Central memory CD8-positive, alpha-beta T cell (primary cell): Measurements from ENCODE around the gene GNAI3.
A peak's percentile ranks its signal among the peaks of the same experiment; 100 is the strongest.

ENCODE experiments used
- ATAC-seq: fragments of 150-1000 bp; cut with Tn5 transposase; replicated peaks from 2 replicates; pipeline ENCODE4 v1.10.0; 2022; ENCODE audit warnings: mild to moderate bottlenecking, moderate FRiP score, moderate number of reproducible peaks; ENCODE audit not compliant: poor library complexity, severe bottlenecking; ENCODE audit errors: extremely low read depth
- DNase-seq, 2 donors: peaks; one replicate each; pipeline ENCODE4 v3.0.0; 2021; ENCODE audit warnings: low spot score in 2 of 2
- H3K27ac Mint-ChIP-seq: one replicate; pipeline ENCODE4 v1.8.0; 2022; ENCODE audit warnings: low read depth, mild to moderate bottlenecking, moderate library complexity, mixed read lengths
- H3K27me3 Mint-ChIP-seq: one replicate; pipeline ENCODE4 v1.8.0; 2022; ENCODE audit warnings: mixed read lengths
- H3K36me3 Mint-ChIP-seq: one replicate; pipeline ENCODE4 v1.8.0; 2022; ENCODE audit warnings: mild to moderate bottlenecking, moderate library complexity, mixed read lengths; ENCODE audit not compliant: insufficient read depth
- H3K4me1 Mint-ChIP-seq: one replicate; pipeline ENCODE4 v1.8.0; 2022; ENCODE audit warnings: mixed read lengths
- H3K4me3 Mint-ChIP-seq: one replicate; pipeline ENCODE4 v1.8.0; 2022; ENCODE audit warnings: mild to moderate bottlenecking, moderate library complexity, mixed read lengths
- H3K9me3 Mint-ChIP-seq: one replicate; pipeline ENCODE4 v1.8.0; 2022; ENCODE audit warnings: mixed read lengths

The GNAI3 gene

DNA sequence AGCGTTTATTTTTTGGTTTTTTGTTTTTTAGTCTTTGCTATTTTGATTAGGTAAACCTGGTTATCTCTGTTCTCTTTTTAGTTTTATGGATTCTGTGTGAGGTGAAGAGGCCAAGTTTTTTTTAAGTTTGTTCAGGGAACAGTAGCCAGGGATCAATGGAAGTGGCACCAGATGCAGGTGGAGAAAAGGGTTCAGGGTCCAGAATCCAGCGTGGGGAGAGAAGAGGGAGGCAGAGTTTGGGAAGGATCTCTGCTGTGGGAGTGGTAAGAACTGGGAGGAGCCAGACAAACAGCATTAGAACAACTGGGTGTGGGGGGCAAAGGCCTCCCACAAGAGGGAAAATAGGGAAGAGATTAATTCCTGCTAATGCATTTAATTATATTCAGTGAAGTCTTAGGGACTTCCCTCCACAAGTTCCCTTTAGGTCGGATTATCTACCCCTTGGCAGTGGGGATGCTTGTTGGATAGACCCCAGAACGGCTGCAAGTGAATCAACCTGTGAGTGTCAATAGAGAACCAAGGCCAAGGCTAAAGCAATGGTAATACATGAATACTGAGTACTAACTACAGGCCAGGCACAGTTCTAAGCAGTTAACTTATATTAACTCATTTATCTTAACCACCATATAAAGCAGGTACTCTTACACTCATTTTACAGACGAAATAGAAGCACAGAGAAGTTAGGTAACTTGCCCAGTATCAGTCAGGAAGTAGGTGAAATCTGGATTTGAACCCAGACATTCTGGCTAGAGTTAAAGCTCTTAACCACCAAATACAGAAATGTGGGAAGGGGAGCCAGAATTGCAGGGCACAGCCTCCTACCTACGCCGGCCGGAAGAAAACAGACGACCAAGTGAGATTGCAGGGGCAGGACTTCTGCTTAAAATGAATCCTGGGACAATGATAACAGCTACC lies 70.5 kb downstream of the GNAI3 start:
- Mint-ChIP-seq H3K36me3 (peaks cover 12% of the 10 kb centered on the region), H3K4me3 (peak overlapping the region; percentile 97), H3K27me3 (no peaks in the 10 kb centered on the region), H3K9me3 (no peaks in the 10 kb centered on the region), H3K4me1 (peaks cover 50% of the 10 kb centered on the region), H3K27ac (peak overlapping the region; percentile 99)
- DNase-seq = no peak
- no peak for ATAC-seq

DNA sequence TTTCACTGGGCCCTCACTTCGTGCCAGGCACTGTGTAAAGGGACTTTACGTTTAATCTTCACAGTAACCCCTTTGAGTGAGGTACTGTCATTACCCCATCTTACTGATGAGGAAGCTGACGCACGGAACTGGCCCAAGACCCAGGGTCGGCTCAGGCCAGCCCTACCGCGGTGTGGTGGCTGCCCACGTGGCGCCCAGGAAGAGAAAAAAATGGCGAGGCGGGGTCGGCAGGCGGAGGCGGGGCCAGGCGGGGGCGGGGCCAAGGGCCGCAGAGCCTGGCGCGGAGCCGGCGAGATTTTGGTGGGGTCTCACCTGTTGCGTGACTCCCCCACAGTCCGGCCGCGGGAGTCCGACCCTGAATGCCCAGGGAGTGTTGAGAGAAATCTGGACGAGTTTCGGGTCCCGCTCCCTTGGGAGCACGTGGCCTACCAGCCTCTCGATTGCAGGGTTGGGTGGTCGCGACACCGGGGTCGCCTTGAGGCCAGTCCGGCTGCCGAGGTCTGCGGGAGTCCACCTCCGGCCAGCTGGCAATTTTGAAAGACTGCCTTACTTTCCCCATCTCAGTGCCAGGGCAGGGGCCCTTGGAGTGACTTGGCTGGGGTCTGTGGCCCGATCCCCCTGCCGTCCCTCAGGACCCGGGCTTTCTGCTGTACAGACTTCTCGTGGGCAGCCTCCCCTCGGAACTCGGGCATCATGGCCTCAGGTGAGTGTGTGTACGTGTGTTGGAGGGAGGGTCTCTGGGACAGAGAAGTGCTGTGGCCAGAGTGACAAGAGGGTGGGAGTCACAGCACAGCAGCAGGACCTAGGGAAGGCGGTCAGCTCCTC lies 71.4 kb downstream of the GNAI3 start, which contains the start of the genes AMPD2 and GNAT2:
Gene AMPD2, plus strand, starts transcription at position 262 of the 825 bp plus-strand sequence. CDS start 1,339 bp downstream, outside the sequence.
Gene GNAT2, minus strand, starts transcription at position 41 of the 825 bp plus-strand sequence. CDS start 6,746 bp downstream, outside the sequence.
- Mint-ChIP-seq H3K27me3 (no peaks in the 10 kb centered on the region), H3K9me3 (no peaks in the 10 kb centered on the region), H3K4me1 (peaks cover 57% of the 10 kb centered on the region), H3K4me3 (peak within 1 kb of the TSS; percentile 97), H3K36me3 (peaks cover 12% of the 10 kb centered on the region), H3K27ac (peak within 1 kb of the TSS; percentile 99)
- ATAC-seq = peak; percentile 21
- DNase-seq = peak; percentile 51 to 52

GRCh38 chr1:109620401-109620791 lies 72.0 kb downstream of the GNAI3 start:
- peaks cover 12% of the 10 kb centered on the region for H3K36me3 Mint-ChIP-seq
- peak overlapping the region; percentile 99 for H3K27ac Mint-ChIP-seq
- no peaks in the 10 kb centered on the region for H3K27me3 Mint-ChIP-seq
- DNase-seq (no peak), ATAC-seq (peak; percentile 1)
- no peaks in the 10 kb centered on the region for H3K9me3 Mint-ChIP-seq
- H3K4me1 Mint-ChIP-seq = peaks cover 57% of the 10 kb centered on the region
- peak overlapping the region; percentile 97 for H3K4me3 Mint-ChIP-seq

DNA sequence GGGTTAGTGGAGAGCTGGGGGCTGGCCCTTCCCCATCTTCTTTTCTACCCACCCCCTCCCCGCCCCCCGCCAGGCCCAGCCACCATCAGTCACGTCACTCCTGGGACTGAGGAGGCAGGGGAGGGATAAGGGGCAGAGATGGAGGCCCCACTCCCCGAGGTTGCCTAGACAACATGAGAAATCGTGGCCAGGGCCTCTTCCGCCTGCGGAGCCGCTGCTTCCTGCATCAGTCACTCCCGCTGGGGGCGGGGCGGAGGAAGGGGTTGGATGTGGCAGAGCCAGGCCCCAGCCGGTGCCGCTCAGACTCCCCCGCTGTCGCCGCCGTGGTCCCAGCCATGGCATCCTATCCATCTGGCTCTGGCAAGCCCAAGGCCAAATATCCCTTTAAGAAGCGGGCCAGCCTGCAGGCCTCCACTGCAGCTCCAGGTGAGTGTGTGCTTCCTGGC lies 72.4 kb downstream of the GNAI3 start:
- peak overlapping the region; percentile 97 for H3K4me3 Mint-ChIP-seq
- H3K36me3 Mint-ChIP-seq = peaks cover 12% of the 10 kb centered on the region
- H3K9me3 Mint-ChIP-seq = no peaks in the 10 kb centered on the region
- H3K27me3 Mint-ChIP-seq = no peaks in the 10 kb centered on the region
- DNase-seq (peak; percentile 90 to 93), ATAC-seq (peak; percentile 92)
- peak overlapping the region; percentile 99 for H3K27ac Mint-ChIP-seq
- H3K4me1 Mint-ChIP-seq = peaks cover 55% of the 10 kb centered on the region

DNA sequence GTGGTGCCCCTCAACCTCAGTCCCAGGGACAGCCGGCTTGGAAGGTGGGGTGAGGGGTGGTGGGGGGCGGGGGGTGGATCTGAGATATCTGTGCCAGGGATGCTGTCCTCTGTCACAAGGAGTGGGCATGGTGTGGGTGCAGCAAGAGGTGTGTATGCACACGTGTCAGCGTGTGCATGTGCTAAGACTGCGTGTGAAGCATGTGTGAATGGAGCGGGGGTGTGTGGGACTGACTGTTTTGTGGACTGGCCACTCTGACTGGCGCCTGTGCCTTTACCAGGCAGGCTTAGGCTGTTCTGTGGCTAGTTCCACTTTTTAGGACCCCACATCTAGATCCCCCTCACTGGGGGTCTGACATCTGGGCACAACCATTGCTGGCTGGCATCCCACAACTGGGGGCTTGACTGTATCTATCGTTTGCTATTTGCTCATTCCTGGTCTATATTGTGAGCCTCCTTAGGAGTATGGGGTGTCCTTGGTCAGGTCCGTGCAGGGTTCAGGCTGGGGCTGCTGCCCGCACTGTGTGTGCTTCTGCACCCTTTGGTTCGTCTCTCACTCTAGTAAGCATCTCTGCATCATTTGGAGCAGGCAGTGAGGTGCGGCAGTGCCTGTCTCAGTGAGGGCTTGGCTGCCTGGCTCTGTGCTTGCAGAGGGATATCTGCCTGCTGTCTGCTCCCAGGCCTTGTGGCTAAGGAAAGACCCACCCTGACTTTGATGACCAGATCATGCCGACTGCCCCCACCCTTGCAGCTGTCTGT lies 73.1 kb downstream of the GNAI3 start:
- Mint-ChIP-seq H3K36me3 (peaks cover 14% of the 10 kb centered on the region), H3K4me1 (peaks cover 52% of the 10 kb centered on the region), H3K9me3 (no peaks in the 10 kb centered on the region), H3K4me3 (peak overlapping the region; percentile 97), H3K27ac (peak overlapping the region; percentile 99), H3K27me3 (no peaks in the 10 kb centered on the region)
- DNase-seq = no peak
- ATAC-seq = peak; percentile 27

DNA sequence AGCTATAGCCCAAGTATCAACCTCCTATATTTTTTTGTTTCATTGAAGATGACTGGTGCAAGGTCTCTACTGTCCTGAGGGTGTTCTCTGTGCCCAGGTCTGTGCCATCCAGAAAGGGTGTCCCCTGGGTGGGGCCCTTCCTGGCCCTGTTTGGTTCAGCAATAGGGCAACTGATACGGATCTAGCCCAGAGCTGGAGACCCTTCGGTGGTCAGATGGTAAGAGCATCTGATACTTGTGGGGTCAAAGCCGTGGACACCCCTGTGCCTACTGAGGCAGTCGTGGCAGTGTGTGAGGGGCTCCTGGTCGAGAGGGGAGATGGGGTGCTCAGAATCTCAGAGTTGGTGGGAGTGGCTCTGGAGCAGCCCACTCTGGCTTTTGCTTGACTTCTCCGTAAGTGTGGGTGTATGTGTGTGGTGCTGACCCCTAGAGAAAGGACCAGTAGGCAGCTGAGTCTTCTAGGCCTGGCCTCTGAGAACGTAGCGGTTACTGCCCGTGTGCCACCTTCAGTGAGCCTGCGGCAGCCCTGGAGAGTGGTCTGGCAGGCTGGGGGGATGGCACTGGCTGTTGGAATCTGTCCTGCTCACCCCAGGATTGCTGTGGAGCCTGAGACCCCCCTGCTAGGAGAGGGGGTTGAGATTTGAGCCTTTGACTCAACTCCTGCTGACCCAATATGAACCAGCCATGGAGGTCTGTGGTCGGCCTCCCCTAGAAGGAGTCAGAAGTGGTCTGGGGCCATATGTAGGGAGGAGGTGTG lies 73.9 kb downstream of the GNAI3 start:
- DNase-seq = no peak
- no peak for ATAC-seq
- peaks cover 52% of the 10 kb centered on the region for H3K4me1 Mint-ChIP-seq
- peaks cover 18% of the 10 kb centered on the region for H3K36me3 Mint-ChIP-seq
- peak overlapping the region; percentile 97 for H3K4me3 Mint-ChIP-seq
- H3K27ac Mint-ChIP-seq = peak overlapping the region; percentile 99
- no peaks in the 10 kb centered on the region for H3K27me3 Mint-ChIP-seq
- no peaks in the 10 kb centered on the region for H3K9me3 Mint-ChIP-seq

DNA sequence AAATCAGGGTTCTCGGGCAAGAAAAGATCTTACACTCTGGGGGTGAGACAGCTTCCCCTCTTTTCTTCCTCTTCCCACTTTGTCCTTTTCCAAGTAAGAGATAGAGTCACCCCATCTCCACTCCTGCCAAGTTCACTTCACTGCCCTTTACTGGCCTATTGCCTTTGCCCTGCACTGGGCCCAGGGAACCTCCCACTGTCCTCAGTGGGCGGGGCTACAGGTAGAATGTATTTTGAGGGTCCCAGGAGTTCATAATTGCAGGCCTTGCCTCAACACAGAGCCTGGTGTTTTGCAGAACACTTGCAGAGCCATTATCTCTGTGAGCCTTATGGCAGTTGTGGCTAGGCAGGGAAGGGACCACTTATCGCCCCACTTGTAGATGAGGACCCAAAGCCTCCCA lies 74.5 kb downstream of the GNAI3 start:
- Mint-ChIP-seq H3K9me3 (no peaks in the 10 kb centered on the region), H3K36me3 (peaks cover 20% of the 10 kb centered on the region), H3K27ac (peak overlapping the region; percentile 99), H3K4me1 (peaks cover 52% of the 10 kb centered on the region), H3K27me3 (no peaks in the 10 kb centered on the region), H3K4me3 (peak overlapping the region; percentile 97)
- ATAC-seq (no peak), DNase-seq (no peak)

GRCh38 chr1:109623601-109624161 lies 75.3 kb downstream of the GNAI3 start:
- Mint-ChIP-seq H3K27ac (peak overlapping the region; percentile 83), H3K4me3 (peak overlapping the region; percentile 32), H3K36me3 (peaks cover 22% of the 10 kb centered on the region), H3K9me3 (no peaks in the 10 kb centered on the region), H3K27me3 (no peaks in the 10 kb centered on the region), H3K4me1 (peaks cover 48% of the 10 kb centered on the region)
- DNase-seq (no peak), ATAC-seq (no peak)

GRCh38 chr1:109624201-109625010 lies 76.0 kb downstream of the GNAI3 start:
- Mint-ChIP-seq H3K27me3 (no peaks in the 10 kb centered on the region), H3K4me3 (peak overlapping the region; percentile 32), H3K4me1 (peaks cover 40% of the 10 kb centered on the region), H3K36me3 (peaks cover 19% of the 10 kb centered on the region), H3K9me3 (no peaks in the 10 kb centered on the region), H3K27ac (peak overlapping the region; percentile 83)
- ATAC-seq (no peak), DNase-seq (no peak)

GRCh38 chr1:109625176-109625575 lies 76.8 kb downstream of the GNAI3 start:
- Mint-ChIP-seq H3K36me3 (peaks cover 20% of the 10 kb centered on the region), H3K4me1 (peaks cover 33% of the 10 kb centered on the region), H3K27me3 (no peaks in the 10 kb centered on the region), H3K9me3 (no peaks in the 10 kb centered on the region), H3K4me3 (no peak overlapping the region), H3K27ac (peak overlapping the region; percentile 29)
- DNase-seq (no peak), ATAC-seq (no peak)
